DMS53 treated with DMSO at 0.1 percent for 48 hours (cell line): ENCODE results near the gene PVR.
A peak's percentile ranks its signal among the peaks of the same experiment; 100 is the strongest.
"Not testable (repeated sequence)": the region's sequence is repeated elsewhere in the genome, so short reads cannot be mapped to it uniquely, and the experiment has no call there.

Source experiments
- DNase-seq: peaks from one replicate; lab custom pipeline; 2025; ENCODE audit not compliant: unreplicated experiment; lab: John Stamatoyannopoulos, UW

Gene PVR, protein sequence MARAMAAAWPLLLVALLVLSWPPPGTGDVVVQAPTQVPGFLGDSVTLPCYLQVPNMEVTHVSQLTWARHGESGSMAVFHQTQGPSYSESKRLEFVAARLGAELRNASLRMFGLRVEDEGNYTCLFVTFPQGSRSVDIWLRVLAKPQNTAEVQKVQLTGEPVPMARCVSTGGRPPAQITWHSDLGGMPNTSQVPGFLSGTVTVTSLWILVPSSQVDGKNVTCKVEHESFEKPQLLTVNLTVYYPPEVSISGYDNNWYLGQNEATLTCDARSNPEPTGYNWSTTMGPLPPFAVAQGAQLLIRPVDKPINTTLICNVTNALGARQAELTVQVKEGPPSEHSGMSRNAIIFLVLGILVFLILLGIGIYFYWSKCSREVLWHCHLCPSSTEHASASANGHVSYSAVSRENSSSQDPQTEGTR

DNA sequence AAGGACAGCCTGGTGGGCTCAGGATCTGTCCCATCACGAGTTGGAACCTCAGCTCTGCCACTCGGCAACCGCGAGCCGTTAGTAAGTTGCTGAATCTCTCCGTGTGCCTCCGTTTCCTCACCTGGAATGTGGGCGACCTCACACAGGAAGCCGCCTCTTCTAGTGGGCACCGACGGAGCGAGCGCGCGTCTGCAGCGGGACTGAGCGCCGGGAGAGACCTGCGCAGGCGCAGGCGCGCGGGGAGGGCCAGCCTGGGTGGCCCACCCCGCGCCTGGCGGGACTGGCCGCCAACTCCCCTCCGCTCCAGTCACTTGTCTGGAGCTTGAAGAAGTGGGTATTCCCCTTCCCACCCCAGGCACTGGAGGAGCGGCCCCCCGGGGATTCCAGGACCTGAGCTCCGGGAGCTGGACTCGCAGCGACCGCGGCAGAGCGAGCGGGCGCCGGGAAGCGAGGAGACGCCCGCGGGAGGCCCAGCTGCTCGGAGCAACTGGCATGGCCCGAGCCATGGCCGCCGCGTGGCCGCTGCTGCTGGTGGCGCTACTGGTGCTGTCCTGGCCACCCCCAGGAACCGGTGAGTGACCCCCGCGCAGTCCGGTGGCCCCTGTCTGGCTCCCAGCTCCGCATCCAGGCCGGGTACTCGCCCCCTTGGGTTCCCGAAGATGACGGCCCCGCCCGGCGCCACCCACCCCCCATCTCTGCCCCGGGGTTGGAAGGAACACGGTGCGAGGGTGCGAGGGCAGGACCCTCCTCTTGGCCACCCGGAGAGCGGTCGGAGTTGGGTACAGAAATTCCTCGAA is at the start of gene PVR:
PVR (plus strand) TSS at position 306 of the 797 bp plus-strand sequence; CDS start at position 493, 187 bp downstream.
- DNase-seq, result peak; percentile 63

- no peak for DNase-seq
These were observed 47.1 kb upstream of the PVR start for GRCh38 chr19:44596428-44597130.

DNA sequence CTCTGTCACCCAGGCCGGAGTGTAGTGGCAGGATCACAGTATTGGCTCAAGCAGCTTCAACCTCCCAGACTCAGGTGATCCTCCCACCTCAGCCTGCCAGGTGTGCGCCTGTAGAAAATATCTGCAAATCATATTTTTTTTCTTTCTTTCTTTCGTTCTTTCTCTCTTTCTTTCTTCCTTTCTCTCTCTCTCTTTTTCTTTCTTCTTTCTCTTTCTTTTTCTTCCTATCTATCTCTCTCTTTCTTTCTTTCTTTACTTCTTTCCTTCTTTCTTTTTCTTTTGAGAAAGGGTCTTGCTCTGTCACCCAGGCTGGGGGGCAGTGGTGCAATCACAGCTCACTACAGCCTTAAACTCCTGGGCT is 46.6 kb upstream of the PVR start:
- DNase-seq, result no peak

GRCh38 chr19:44598355-44598754 is 45.4 kb upstream of the PVR start:
- DNase-seq, result no peak

DNA sequence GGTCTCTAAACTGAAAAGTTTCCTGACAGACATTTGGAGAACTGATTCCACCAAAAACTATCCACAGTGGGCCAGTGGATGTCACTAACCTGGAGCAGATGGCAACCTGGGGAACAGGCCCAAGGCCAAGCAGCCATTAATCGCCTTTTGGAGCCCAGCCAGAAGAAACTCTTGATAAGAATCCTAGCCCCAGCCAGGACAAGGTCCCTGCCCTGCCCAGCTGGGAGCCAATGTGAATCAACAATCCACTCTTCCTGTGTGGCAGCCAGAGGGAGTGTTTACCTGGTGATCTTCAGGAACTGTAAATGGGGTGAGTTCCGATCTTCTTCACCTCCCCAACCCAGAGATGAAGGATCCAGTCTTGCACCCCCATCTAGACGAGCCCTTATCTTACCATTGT is 44.8 kb upstream of the PVR start:
- DNase-seq, result no peak

DNA sequence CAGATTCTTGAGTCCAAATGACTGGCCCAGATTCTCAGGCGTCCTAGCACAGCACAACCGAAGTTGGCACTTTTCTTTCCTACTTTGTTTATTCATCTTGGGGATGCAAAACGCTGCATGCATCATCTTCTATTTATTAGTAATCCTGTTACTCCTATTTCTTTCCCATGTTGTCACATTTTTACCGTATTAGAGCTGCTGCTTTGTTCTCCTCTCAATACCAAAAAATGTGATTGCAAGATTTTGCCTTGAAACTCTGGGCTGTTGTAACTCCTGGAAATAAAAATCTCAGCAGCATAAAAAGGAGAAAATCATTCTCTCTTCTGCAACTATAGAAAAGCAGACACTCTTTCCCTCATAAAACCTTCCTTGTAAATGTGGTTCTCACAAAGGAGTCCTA is 43.2 kb upstream of the PVR start:
- no peak for DNase-seq

- DNase-seq, result no peak
These were observed 41.6 kb upstream of the PVR start for GRCh38 chr19:44602081-44602480.

- no peak for DNase-seq
These were observed 40.3 kb upstream of the PVR start for GRCh38 chr19:44603201-44603945.

DNA sequence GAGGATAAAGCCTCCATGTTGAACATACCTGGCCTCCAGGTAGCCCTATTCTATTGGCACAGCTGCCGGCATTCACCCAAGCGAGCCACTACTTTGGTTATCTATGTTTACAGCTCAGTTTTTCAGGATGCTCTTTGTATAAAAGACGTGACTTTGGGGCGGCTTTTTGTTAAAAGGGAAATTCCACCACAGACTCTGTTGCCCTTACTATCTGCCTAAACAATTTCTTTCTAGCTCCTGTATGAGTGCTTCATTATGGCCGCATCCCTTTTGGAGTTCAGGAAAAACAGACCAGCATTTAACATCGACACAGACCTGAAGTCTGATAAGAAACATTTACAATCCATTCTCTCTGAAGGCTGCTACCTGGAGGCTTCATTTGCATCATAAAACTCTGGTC is 39.5 kb upstream of the PVR start:
- DNase-seq, result no peak

- no peak for DNase-seq
These were observed 38.2 kb upstream of the PVR start for GRCh38 chr19:44605547-44605946.

GRCh38 chr19:44607049-44607448 is 36.7 kb upstream of the PVR start:
- DNase-seq, result no peak

- DNase-seq, result no peak
These were observed 35.8 kb upstream of the PVR start for GRCh38 chr19:44607917-44608316.

DNA sequence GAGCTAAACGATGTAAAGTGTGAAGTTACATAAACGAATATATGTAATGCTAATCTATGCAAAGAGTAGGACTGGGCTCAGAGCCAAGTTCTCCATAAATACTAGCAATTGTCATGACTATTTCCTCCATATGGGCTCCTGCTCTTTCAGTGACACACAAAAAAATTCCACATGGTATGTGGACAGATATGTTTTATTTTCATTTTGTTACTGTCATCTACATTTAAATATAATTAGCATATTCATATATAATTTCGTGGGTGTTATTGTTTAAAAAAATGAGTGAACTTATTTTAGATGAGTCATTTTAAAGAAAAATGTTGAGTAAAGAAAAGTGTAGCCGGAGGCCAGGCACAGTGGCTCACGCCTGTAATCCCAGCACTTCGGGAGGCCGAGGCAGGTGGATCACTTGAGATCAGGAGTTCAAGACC is 35.3 kb upstream of the PVR start:
- peak; percentile 12 for DNase-seq

GRCh38 chr19:44609219-44609618 is 34.5 kb upstream of the PVR start:
- DNase-seq, result no peak

DNA sequence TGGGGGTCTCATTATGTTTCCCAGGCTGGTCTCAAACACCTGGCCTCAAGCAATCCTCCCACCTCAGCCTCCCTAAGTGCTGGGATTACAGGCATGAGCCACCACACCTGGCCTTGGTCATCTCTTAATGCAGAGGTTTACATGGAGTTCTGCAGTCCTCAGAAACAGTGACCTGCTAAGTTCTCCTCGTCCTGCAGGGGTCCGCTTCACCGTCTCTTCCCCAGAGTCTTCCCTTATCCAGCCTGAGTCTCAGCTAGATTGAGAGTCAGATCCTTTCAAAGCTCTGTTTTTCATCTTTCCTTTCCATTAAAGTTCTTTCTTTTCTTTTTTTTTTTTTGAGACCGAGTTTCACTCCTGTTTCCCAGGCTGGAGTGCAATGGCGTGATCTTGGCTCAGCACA is 33.2 kb upstream of the PVR start:
- DNase-seq, result not testable (repeated sequence)

- DNase-seq, result peak; percentile 11
These were observed 31.9 kb upstream of the PVR start for GRCh38 chr19:44611812-44612295.

DNA sequence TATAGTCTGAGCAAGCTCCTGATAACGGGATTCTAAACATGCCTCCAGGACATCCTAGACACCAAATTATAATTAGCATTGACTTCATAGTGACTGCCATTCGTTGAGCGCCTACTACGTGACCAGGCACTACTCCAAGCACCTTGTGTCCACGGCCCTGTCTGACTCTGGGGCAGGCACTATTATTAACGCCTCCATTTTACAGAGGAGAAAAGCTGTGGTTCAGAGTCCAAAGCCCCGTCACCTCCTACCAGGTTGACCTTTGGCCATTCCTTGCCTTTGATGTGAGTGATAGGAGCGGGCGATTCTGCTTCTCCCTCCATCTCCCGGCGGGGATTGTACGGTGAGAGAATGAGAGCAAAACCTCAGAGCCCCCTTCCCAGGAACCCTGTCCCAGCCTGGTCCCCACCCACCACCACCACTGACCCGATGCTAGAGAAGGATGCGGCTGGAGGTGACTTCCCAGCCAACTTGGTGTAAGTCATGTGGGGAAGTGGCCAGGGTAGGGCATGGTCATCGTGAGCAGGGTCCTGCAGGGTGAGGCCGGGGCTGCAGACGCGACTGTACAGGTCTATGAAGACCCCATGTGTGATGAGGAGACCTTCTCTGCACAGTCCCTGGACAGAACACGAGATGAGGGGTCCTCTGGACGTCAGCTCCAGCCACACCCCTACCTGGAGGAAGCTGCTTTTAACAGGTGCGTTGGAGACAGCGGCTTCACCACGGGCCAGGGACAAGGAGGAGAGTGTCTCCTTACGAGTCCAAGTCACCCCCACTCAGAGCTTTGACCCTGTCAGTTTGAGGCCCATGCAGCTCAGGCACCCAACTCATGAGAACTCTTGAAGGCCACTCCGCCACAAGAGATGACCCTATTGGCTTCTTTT is 30.2 kb upstream of the PVR start, which contains the start of gene IGSF23:
IGSF23 (plus strand) TSS at position 269 of the 884 bp plus-strand sequence; CDS start at position 352, 83 bp downstream.
- no peak for DNase-seq

- no peak for DNase-seq
These were observed 29.4 kb upstream of the PVR start for GRCh38 chr19:44614313-44614712.

DNA sequence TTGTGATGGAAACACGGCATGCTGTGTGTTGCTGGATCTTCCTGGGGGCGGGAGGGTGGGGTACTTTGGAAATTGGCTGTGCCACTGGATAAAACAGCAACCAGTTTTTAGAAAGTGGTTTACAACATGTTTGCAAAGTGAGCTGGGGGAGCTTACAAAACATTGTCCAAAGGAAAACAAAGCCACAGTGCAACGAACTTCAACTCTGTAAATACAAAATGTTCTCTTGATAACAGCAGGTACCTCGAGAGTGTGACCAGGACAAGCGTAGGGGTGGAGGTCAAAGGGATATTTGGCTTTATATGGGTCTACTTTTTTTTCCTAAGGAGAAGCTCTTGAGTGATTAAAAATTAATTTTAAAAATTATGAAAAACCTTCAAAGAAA is 27.9 kb upstream of the PVR start:
- no peak for DNase-seq
